Trophoblast cell (in vitro differentiated cells and primary cell): ENCODE data around the gene GFAP.

Experiments used
- DNase-seq, 2 donors: peaks; one replicate each; pipeline ENCODE4 v3.0.0-alpha.2; 2016
- H2AFZ ChIP-seq: 2 replicates; pipeline ENCODE4 v1.6.1; 2013; ENCODE audit warnings: low read length, moderate library complexity, mild to moderate bottlenecking; ENCODE audit not compliant: insufficient read depth, poor library complexity
- H2AK5ac ChIP-seq: 2 replicates; pipeline ENCODE4 v1.6.1; 2013; ENCODE audit warnings: mild to moderate bottlenecking, low read length
- H2BK120ac ChIP-seq: 2 replicates; pipeline ENCODE4 v1.6.1; 2013; ENCODE audit warnings: low read length, mild to moderate bottlenecking, moderate library complexity; ENCODE audit not compliant: insufficient read depth, poor library complexity
- H2BK12ac ChIP-seq: 2 replicates; pipeline ENCODE4 v1.6.1; 2013; ENCODE audit warnings: mild to moderate bottlenecking, low read length, moderate library complexity
- H2BK5ac ChIP-seq: 2 replicates; pipeline ENCODE4 v1.6.1; 2013; ENCODE audit warnings: low read length, low read depth, moderate library complexity, mild to moderate bottlenecking; ENCODE audit not compliant: poor library complexity
- H3K14ac ChIP-seq: 2 replicates; pipeline ENCODE4 v1.6.1; 2013; ENCODE audit warnings: mild to moderate bottlenecking, low read length
- H3K18ac ChIP-seq: 2 replicates; pipeline ENCODE4 v1.6.1; 2013; ENCODE audit warnings: mild to moderate bottlenecking, low read length
- H3K23ac ChIP-seq: 2 replicates; pipeline ENCODE4 v1.6.1; 2013; ENCODE audit warnings: low read length
- H3K27ac ChIP-seq: 2 replicates; pipeline ENCODE4 v1.5.1; 2013; ENCODE audit warnings: low read depth, mild to moderate bottlenecking, inconsistent platforms, low read length, moderate library complexity
- H3K27me3 ChIP-seq: 2 replicates; pipeline ENCODE4 v1.6.1; 2013; ENCODE audit warnings: inconsistent platforms, mild to moderate bottlenecking, low read length, moderate library complexity; ENCODE audit not compliant: insufficient read depth
- H3K36me3 ChIP-seq, 2 experiments: 1 replicate in 1 of 2; 2 replicates in 1 of 2; pipeline ENCODE4 v1.6.1; 2013; ENCODE audit warnings: low read length in 2 of 2, mild to moderate bottlenecking in 2 of 2, moderate library complexity in 1 of 2; ENCODE audit not compliant: insufficient read depth in 2 of 2, control insufficient read depth in 1 of 2
- H3K4ac ChIP-seq: 2 replicates; pipeline ENCODE4 v1.6.1; 2013; ENCODE audit warnings: low read depth, mild to moderate bottlenecking, low read length, moderate library complexity
- H3K4me1 ChIP-seq, 2 experiments: 1 replicate in 1 of 2; 2 replicates in 1 of 2; pipeline ENCODE4 v1.6.1; 2013; ENCODE audit warnings: low read length in 2 of 2, mild to moderate bottlenecking in 2 of 2, moderate library complexity in 1 of 2; ENCODE audit not compliant: insufficient read depth in 2 of 2, control insufficient read depth in 1 of 2
- H3K4me2 ChIP-seq: 2 replicates; pipeline ENCODE4 v1.6.1; 2013; ENCODE audit warnings: inconsistent platforms, mild to moderate bottlenecking, low read length, moderate library complexity
- H3K4me3 ChIP-seq: 2 replicates; pipeline ENCODE4 v1.5.1; 2013; ENCODE audit warnings: mild to moderate bottlenecking, low read depth, low read length, inconsistent platforms
- H3K79me1 ChIP-seq: one replicate; pipeline ENCODE4 v1.6.1; 2013; ENCODE audit warnings: low read length
- H3K79me2 ChIP-seq: 2 replicates; pipeline ENCODE4 v1.6.1; 2013; ENCODE audit warnings: low read length, mild to moderate bottlenecking; ENCODE audit not compliant: control insufficient read depth, insufficient read depth, poor library complexity
- H3K9ac ChIP-seq: 2 replicates; pipeline ENCODE4 v1.6.1; 2013; ENCODE audit warnings: mild to moderate bottlenecking, low read length
- H3K9me3 ChIP-seq: 2 replicates; pipeline ENCODE4 v1.6.1; 2013; ENCODE audit warnings: low read depth, mild to moderate bottlenecking, control low read depth, inconsistent platforms, low read length; ENCODE audit not compliant: insufficient read depth
- H4K12ac ChIP-seq: 2 replicates; pipeline ENCODE4 v1.6.1; 2013; ENCODE audit warnings: low read depth, mild to moderate bottlenecking, low read length, moderate library complexity
- H4K8ac ChIP-seq: 2 replicates; pipeline ENCODE4 v1.6.1; 2013; ENCODE audit warnings: low read depth, mild to moderate bottlenecking, low read length, moderate library complexity
- H4K91ac ChIP-seq: one replicate; pipeline ENCODE4 v1.6.1; 2013; ENCODE audit warnings: low read depth, mild to moderate bottlenecking, low read length, moderate library complexity
- WGBS: extraction: QIAGEN DNeasy Blood & Tissue Kit; methylation state at CpG from one replicate; pipeline ENCODE4 v1.1.7; 2013; ENCODE audit warnings: missing lambda C conversion rate; ENCODE audit not compliant: insufficient read length, insufficient coverage; ENCODE audit errors: extremely low coverage; 5-methylcytosine and 5-hydroxymethylcytosine counted together

The GFAP gene

GRCh38 chr17:44872131-44872768, 43.0 kb downstream of the GFAP start:
- Histone ChIP-seq H2BK5ac (no peak overlapping the region), H3K27ac (no peak overlapping the region), H2BK12ac (no peak overlapping the region), H2AFZ (no peak overlapping the region), H3K27me3 (no peaks in the 10 kb centered on the region), H3K18ac (no peak overlapping the region), H4K91ac (no peak overlapping the region), H3K14ac (no peak overlapping the region), H3K36me3 (peaks cover 26 to 50% of the 10 kb centered on the region in 2 experiments), H4K12ac (no peak overlapping the region), H2AK5ac (no peak overlapping the region), H3K4me2 (no peak overlapping the region), H3K4me1 (peaks cover 0 to 4% of the 10 kb centered on the region in 2 experiments), H3K9ac (no peak overlapping the region), H3K4ac (no peak overlapping the region), H3K79me2 (no peaks in the 10 kb centered on the region), H3K4me3 (no peak overlapping the region), H3K9me3 (no peaks in the 10 kb centered on the region), H2BK120ac (no peak overlapping the region), H4K8ac (no peak overlapping the region), H3K23ac (no peak overlapping the region), H3K79me1 (peaks cover 3% of the 10 kb centered on the region)
- DNase-seq: no peak
- no CpG with 5 or more reads among the region's 9 CpGs for WGBS

GRCh38 chr17:44871556-44871955, 43.7 kb downstream of the GFAP start:
- H4K12ac ChIP-seq: no peak overlapping the region
- H3K36me3 ChIP-seq: peaks cover 27 to 48% of the 10 kb centered on the region in 2 experiments
- H3K27ac ChIP-seq: no peak overlapping the region
- H3K23ac ChIP-seq: no peak overlapping the region
- no peak overlapping the region for H3K18ac ChIP-seq
- no peak overlapping the region for H3K4ac ChIP-seq
- no peak overlapping the region for H2BK12ac ChIP-seq
- no peak overlapping the region for H3K14ac ChIP-seq
- no peak overlapping the region for H2BK5ac ChIP-seq
- H2AK5ac ChIP-seq: no peak overlapping the region
- no peak overlapping the region for H3K4me2 ChIP-seq
- no peak overlapping the region for H2BK120ac ChIP-seq
- H3K4me1 ChIP-seq: peaks cover 0 to 4% of the 10 kb centered on the region in 2 experiments
- no peak overlapping the region for H4K91ac ChIP-seq
- DNase-seq: no peak
- no peak overlapping the region for H2AFZ ChIP-seq
- H3K9me3 ChIP-seq: no peaks in the 10 kb centered on the region
- no peak overlapping the region for H3K9ac ChIP-seq
- WGBS: no CpG with 5 or more reads among the region's 12 CpGs
- H3K79me2 ChIP-seq: no peaks in the 10 kb centered on the region
- H4K8ac ChIP-seq: no peak overlapping the region
- H3K27me3 ChIP-seq: no peaks in the 10 kb centered on the region
- no peak overlapping the region for H3K4me3 ChIP-seq
- peaks cover 3% of the 10 kb centered on the region for H3K79me1 ChIP-seq

GRCh38 chr17:44867841-44868240, 47.5 kb downstream of the GFAP start:
- Histone ChIP-seq H3K23ac (no peak overlapping the region), H4K12ac (no peak overlapping the region), H3K36me3 (peaks cover 41 to 56% of the 10 kb centered on the region in 2 experiments), H3K18ac (no peak overlapping the region), H3K79me1 (peaks cover 3% of the 10 kb centered on the region), H2AK5ac (no peak overlapping the region), H4K91ac (no peak overlapping the region), H3K27me3 (no peaks in the 10 kb centered on the region), H3K14ac (no peak overlapping the region), H4K8ac (no peak overlapping the region), H3K9me3 (no peaks in the 10 kb centered on the region), H2BK12ac (no peak overlapping the region), H3K27ac (peak overlapping the region; percentile 31), H2BK5ac (peak overlapping the region; percentile 10), H3K4me1 (peaks cover 0 to 4% of the 10 kb centered on the region in 2 experiments), H2BK120ac (no peak overlapping the region), H3K9ac (no peak overlapping the region), H3K4me2 (no peak overlapping the region), H3K4ac (no peak overlapping the region), H2AFZ (no peak overlapping the region), H3K79me2 (no peaks in the 10 kb centered on the region), H3K4me3 (no peak overlapping the region)
- no CpG with 5 or more reads among the region's 3 CpGs for WGBS
- no peak for DNase-seq

- Histone ChIP-seq H3K4me2 (no peak overlapping the region), H3K27ac (no peak overlapping the region), H3K9me3 (no peaks in the 10 kb centered on the region), H3K4me1 (peaks cover 0 to 4% of the 10 kb centered on the region in 2 experiments), H3K79me2 (no peaks in the 10 kb centered on the region), H3K14ac (no peak overlapping the region), H2BK120ac (no peak overlapping the region), H3K27me3 (no peaks in the 10 kb centered on the region), H3K9ac (no peak overlapping the region), H4K12ac (no peak overlapping the region), H2BK12ac (no peak overlapping the region), H2AK5ac (no peak overlapping the region), H2BK5ac (no peak overlapping the region), H3K18ac (no peak overlapping the region), H2AFZ (no peak overlapping the region), H3K4ac (no peak overlapping the region), H3K4me3 (no peak overlapping the region), H4K91ac (no peak overlapping the region), H4K8ac (no peak overlapping the region), H3K23ac (no peak overlapping the region), H3K79me1 (peaks cover 3% of the 10 kb centered on the region), H3K36me3 (peaks cover 39 to 59% of the 10 kb centered on the region in 2 experiments)
- no CpG with 5 or more reads among the region's 6 CpGs for WGBS
- DNase-seq: no peak
Measured at GRCh38 chr17:44865931-44866330, 49.4 kb downstream of the GFAP start.
